Spleen (tissue), 7 donors: ENCODE data around the gene ATP13A1.
A peak's percentile ranks its signal among the peaks of the same experiment; 100 is the strongest.

Source experiments
- CTCF ChIP-seq, 11 experiments: fragments of 200-600 bp in 7 of 11; fragments of 450-650 bp in 4 of 11; sonication (generic) in 4 of 11; IDR thresholded peaks in 8 of 11; conservative IDR thresholded peaks in 3 of 11; 1 replicate in 7 of 11; 2 replicates in 4 of 11; pipeline versions ENCODE4 v1.4.0 to v1.8.0; 2016 to 2021; ENCODE audit warnings: antibody characterized with exemption in 11 of 11, inconsistent platforms in 4 of 11, mild to moderate bottlenecking in 1 of 11
- POLR2A ChIP-seq, 3 donors: fragments of 450-650 bp; IDR thresholded peaks; one replicate each; pipeline ENCODE4 v1.5.1; 2017; ENCODE audit warnings: antibody characterized with exemption in 3 of 3, mild to moderate bottlenecking in 1 of 3
- POLR2AphosphoS5 ChIP-seq, 3 donors: sonication (generic); formaldehyde crosslinking; IDR thresholded peaks; one replicate each; pipeline ENCODE4 v1.5.1; 2017; ENCODE audit warnings: antibody characterized with exemption in 3 of 3
- donor health status: DM: no; HTN: no; CAD: no; lungs with moderate emphysema.
- donor health status: DM: no; HTN: no; CAD: no.
- donor health status: DM: no; HTN: no; CAD: no.

DNA sequence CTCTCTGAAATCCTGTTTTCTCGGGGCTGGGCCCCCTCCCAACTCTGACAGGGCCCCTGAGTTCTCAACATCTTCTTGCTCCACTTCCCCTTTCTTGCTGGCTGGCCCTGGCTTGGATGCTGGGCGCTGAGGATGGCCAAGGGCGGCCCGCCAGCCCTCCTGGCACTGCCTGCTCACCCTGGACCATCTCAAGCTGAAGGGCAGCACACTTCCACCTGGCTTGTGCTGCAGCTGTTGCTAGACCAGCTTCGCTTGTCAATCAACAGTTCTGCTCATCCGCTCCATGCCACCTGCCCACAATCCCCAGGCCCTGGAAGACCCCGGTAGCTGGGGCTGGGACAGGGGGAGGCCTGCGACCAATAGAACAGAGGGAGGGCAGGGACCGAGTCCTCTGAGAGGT, 13.1 kb downstream of the ATP13A1 start:
- TF ChIP-seq CTCF (IDR thresholded peaks at IDR 0.05 in 8 of 11, conservative IDR thresholded peaks at IDR 0.05 in 3 of 11) (no peak), POLR2A (IDR thresholded peaks at IDR 0.05) (no peak), POLR2AphosphoS5 (IDR thresholded peaks at IDR 0.05) (peak in 2 of 3 donors; percentile 23 to 32)
